ENCODE data around the gene WNT5B. TPM values are rescaled to one million over a fixed set of nuclear protein-coding genes. Genes with fewer than 3 reads are reported as not detected.
A peak's percentile ranks its signal among the peaks of the same experiment; 100 is the strongest.

WNT5B gene
- total RNA-seq, 2 donors from 2014 or later, result 0.71 to 6.1 TPM

DNA sequence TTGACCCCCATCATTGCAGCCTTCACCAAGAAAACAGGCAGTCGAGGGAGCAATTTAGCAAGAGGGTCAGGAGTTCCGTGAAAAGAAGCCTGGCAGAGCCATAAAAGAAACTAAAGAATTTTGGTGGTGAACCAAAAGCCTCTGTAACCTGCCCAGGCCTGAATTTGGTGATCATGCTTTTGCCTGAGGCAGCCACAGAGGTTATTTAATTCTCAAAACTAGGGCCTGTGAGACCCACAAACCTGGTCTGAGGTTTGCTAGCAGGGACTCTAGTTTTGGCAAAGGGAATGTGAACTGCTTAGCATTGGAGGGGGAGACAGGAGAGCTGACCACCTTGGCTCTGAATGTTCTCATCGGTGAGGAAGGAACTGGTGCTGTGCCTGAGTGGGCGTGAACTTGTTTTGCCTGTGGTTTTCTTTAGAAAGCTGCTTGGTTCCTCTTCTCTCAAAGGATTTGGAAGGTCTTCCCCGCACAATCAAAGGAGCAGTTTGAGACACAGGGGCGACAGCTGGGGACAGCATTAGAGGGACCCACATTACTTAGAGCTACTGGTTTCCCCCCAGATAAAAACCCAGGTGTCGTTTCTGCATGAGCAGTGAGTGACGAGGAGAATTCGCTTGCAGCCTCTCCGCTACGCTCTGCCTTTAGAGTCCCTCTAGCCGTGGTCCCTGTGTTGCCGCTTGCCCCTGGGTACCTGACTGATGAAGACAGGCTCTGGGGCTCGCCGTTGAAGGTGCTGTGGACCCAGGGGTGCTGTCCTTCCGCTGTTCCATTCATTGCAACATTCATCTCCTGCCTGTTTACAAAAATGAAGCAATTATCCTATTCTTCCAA lies 12.6 kb upstream of the WNT5B start:
- no peaks in the 10 kb centered on the region for H3K36me3 ChIP-seq (ENCODE audit: control insufficient read depth, insufficient read depth, low read length)
- Mint-ChIP-seq H3K9me3 (no peaks in the 10 kb centered on the region), H3K4me3 (no peak overlapping the region), H3K36me3 (ENCODE audit: low read depth) (no peaks in the 10 kb centered on the region), H3K27me3 (ENCODE audit: insufficient read depth) (peaks cover 16% of the 10 kb centered on the region), H3K27ac (no peak overlapping the region), H3K4me1 (peaks cover 9% of the 10 kb centered on the region)
- no peaks in the 10 kb centered on the region for H3K27me3 ChIP-seq (ENCODE audit: control insufficient read depth, insufficient read depth, low read length, poor library complexity, severe bottlenecking)
- no peak overlapping the region for H3K4me3 ChIP-seq (ENCODE audit: low read length)
- no peak overlapping the region for H3K9ac ChIP-seq (ENCODE audit: extremely low read depth, low read length, poor library complexity, severe bottlenecking)
- H3K9me3 ChIP-seq (ENCODE audit: control insufficient read depth, low read length), result no peaks in the 10 kb centered on the region
- H3K4me1 ChIP-seq (ENCODE audit: control insufficient read depth, insufficient read depth, low read length), result no peaks in the 10 kb centered on the region
- WGBS, 2 experiments (ENCODE audit: insufficient coverage in 1 of 2, insufficient read length in 1 of 2), result 85 to 88% methylated on average over 16 of the region's 16 CpGs
- TF ChIP-seq, protein P1, sequence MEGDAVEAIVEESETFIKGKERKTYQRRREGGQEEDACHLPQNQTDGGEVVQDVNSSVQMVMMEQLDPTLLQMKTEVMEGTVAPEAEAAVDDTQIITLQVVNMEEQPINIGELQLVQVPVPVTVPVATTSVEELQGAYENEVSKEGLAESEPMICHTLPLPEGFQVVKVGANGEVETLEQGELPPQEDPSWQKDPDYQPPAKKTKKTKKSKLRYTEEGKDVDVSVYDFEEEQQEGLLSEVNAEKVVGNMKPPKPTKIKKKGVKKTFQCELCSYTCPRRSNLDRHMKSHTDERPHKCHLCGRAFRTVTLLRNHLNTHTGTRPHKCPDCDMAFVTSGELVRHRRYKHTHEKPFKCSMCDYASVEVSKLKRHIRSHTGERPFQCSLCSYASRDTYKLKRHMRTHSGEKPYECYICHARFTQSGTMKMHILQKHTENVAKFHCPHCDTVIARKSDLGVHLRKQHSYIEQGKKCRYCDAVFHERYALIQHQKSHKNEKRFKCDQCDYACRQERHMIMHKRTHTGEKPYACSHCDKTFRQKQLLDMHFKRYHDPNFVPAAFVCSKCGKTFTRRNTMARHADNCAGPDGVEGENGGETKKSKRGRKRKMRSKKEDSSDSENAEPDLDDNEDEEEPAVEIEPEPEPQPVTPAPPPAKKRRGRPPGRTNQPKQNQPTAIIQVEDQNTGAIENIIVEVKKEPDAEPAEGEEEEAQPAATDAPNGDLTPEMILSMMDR (conservative IDR thresholded peaks at IDR 0.05), result no peak
- peak; percentile 52 for DNase-seq
- H3K27ac ChIP-seq (ENCODE audit: low read depth, low read length), result no peak overlapping the region

- no peak overlapping the region for H3K27ac ChIP-seq (ENCODE audit: low read depth, low read length)
- H3K4me1 ChIP-seq (ENCODE audit: control insufficient read depth, insufficient read depth, low read length), result no peaks in the 10 kb centered on the region
- H3K4me3 Mint-ChIP-seq, result no peak overlapping the region
Observed at GRCh38 chr12:1618489-1618888, 10.5 kb upstream of the WNT5B start.

DNA sequence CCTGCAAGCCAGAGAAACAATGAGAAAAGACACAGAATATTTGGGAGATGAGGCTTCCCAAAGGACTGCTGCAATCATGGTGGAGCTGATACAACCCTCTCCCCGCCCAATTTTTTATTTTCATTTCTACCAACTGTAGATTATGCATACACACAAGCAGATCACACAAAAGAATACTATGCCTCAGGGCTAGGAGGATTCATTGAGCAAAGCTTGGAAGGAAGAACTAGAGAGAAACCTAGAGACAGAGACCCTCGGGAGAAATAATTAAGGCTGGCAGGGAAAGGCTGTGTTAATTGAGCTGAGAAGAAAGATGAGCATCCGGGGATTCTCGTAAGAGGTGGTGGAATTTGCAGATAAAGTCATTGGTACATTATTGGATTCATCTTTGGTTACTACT lies 9.9 kb upstream of the WNT5B start:
- no peak overlapping the region for H3K4me3 ChIP-seq (ENCODE audit: low read length)
- Mint-ChIP-seq H3K4me1 (no peaks in the 10 kb centered on the region), H3K9me3 (no peaks in the 10 kb centered on the region), H3K27me3 (ENCODE audit: insufficient read depth) (peaks cover 16% of the 10 kb centered on the region), H3K36me3 (ENCODE audit: low read depth) (no peaks in the 10 kb centered on the region), H3K4me3 (no peak overlapping the region), H3K27ac (no peak overlapping the region)
- H3K27ac ChIP-seq (ENCODE audit: low read depth, low read length), result no peak overlapping the region
- WGBS, 2 experiments (ENCODE audit: insufficient coverage in 1 of 2, insufficient read length in 1 of 2), result 80 to 84% methylated on average over 3 to 4 of the region's 4 CpGs
- no peak overlapping the region for H3K9ac ChIP-seq (ENCODE audit: extremely low read depth, low read length, poor library complexity, severe bottlenecking)
- TF ChIP-seq, protein P1 (conservative IDR thresholded peaks at IDR 0.05), result no peak
- H3K36me3 ChIP-seq (ENCODE audit: control insufficient read depth, insufficient read depth, low read length), result no peaks in the 10 kb centered on the region
- no peaks in the 10 kb centered on the region for H3K4me1 ChIP-seq (ENCODE audit: control insufficient read depth, insufficient read depth, low read length)
- H3K9me3 ChIP-seq (ENCODE audit: control insufficient read depth, low read length), result no peaks in the 10 kb centered on the region
- DNase-seq, result no peak
- H3K27me3 ChIP-seq (ENCODE audit: control insufficient read depth, insufficient read depth, low read length, poor library complexity, severe bottlenecking), result no peaks in the 10 kb centered on the region

More at GRCh38 chr12:1618489-1618888, 10.5 kb upstream of the WNT5B start:
- Mint-ChIP-seq H3K9me3 (no peaks in the 10 kb centered on the region), H3K4me1 (no peaks in the 10 kb centered on the region), H3K27ac (no peak overlapping the region), H3K36me3 (ENCODE audit: low read depth) (no peaks in the 10 kb centered on the region), H3K27me3 (ENCODE audit: insufficient read depth) (peaks cover 16% of the 10 kb centered on the region)
- no peak overlapping the region for H3K9ac ChIP-seq (ENCODE audit: extremely low read depth, low read length, poor library complexity, severe bottlenecking)
- DNase-seq, result no peak
- no peaks in the 10 kb centered on the region for H3K36me3 ChIP-seq (ENCODE audit: control insufficient read depth, insufficient read depth, low read length)
- no peaks in the 10 kb centered on the region for H3K9me3 ChIP-seq (ENCODE audit: control insufficient read depth, low read length)
- TF ChIP-seq, protein P1 (conservative IDR thresholded peaks at IDR 0.05), result no peak
- no peaks in the 10 kb centered on the region for H3K27me3 ChIP-seq (ENCODE audit: control insufficient read depth, insufficient read depth, low read length, poor library complexity, severe bottlenecking)
- no peak overlapping the region for H3K4me3 ChIP-seq (ENCODE audit: low read length)
